Kidney epithelial cell (primary cell): ENCODE results near the gene RIPOR2. TPM values are rescaled to one million over a fixed set of nuclear protein-coding genes. Genes with fewer than 3 reads are reported as not detected.

ENCODE experiments used
- DNase-seq: peaks from one replicate; pipeline ENCODE4 v3.0.0-alpha.2; 2010; ENCODE audit warnings: low read depth
- H3K27me3 ChIP-seq: 2 replicates; pipeline ENCODE4 v1.6.0; 2011; ENCODE audit warnings: low read length; ENCODE audit not compliant: control insufficient read depth, insufficient read depth
- H3K36me3 ChIP-seq: 2 replicates; pipeline ENCODE4 v1.5.1; 2011; ENCODE audit warnings: low read length; ENCODE audit not compliant: control insufficient read depth, insufficient read depth
- H3K4me3 ChIP-seq: 2 replicates; pipeline ENCODE4 v1.5.1; 2011; ENCODE audit warnings: low read depth, mild to moderate bottlenecking, control low read depth, low read length
- total RNA-seq: library from RNA; depleted of rRNA; stranded (reverse); fragments of >200 nt; gene quantifications from 2 replicates; pipeline ENCODE4 v1.2.3, GENCODE V29; 2015
- TF ChIP-seq, protein P1 (sequence below): IDR thresholded peaks from 2 replicates; pipeline ENCODE4 v1.5.1; 2011; ENCODE audit warnings: mild to moderate bottlenecking, moderate library complexity, low read length, control low read depth, inconsistent platforms; ENCODE audit not compliant: insufficient read depth, poor library complexity, severe bottlenecking

Gene RIPOR2
- total RNA-seq, 1 donor from 2014 or later: 0.79 TPM

DNA sequence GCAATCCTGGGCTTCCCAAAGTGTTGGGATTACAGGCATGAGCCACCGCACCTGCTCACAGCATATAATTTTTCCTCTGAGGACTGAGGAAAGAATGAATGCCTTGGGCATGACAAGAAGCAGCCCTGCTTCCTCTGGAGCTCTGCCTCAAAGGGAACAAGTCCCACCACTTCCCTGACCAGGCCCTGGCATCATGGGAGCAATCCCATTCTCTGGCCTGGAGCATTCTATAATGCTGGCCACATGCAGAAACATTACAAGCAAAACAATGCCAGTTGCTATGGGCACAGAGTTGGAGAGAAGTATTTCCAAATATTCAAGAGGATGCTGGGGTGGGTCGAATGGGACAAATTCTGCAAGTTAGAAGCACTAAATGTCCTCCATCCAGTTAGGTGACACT lies 95.6 kb downstream of the RIPOR2 start:
- no peak for DNase-seq
- Histone ChIP-seq H3K27me3 (peaks cover 2% of the 10 kb centered on the region), H3K36me3 (no peaks in the 10 kb centered on the region), H3K4me3 (no peak overlapping the region)
- TF ChIP-seq, protein P1, sequence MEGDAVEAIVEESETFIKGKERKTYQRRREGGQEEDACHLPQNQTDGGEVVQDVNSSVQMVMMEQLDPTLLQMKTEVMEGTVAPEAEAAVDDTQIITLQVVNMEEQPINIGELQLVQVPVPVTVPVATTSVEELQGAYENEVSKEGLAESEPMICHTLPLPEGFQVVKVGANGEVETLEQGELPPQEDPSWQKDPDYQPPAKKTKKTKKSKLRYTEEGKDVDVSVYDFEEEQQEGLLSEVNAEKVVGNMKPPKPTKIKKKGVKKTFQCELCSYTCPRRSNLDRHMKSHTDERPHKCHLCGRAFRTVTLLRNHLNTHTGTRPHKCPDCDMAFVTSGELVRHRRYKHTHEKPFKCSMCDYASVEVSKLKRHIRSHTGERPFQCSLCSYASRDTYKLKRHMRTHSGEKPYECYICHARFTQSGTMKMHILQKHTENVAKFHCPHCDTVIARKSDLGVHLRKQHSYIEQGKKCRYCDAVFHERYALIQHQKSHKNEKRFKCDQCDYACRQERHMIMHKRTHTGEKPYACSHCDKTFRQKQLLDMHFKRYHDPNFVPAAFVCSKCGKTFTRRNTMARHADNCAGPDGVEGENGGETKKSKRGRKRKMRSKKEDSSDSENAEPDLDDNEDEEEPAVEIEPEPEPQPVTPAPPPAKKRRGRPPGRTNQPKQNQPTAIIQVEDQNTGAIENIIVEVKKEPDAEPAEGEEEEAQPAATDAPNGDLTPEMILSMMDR: no peak

DNA sequence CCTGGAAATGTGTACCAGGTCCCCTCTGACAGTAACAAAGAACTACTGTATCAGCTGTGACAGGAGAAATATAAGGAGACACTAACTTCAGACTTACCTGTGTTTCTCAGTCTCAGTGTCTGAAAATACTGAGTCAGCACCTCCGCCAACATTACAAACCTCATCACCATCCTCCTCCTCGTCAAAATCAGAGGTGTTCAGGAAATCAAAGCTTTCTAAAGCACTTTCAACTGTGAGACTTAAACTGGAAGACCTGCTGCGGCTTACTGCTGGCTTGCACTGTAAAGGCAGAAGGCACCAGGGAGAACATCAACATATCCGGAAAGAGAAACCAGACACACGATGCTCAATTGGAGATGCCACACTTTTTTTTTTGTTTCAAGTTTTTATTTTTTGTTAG lies 96.8 kb downstream of the RIPOR2 start:
- TF ChIP-seq, protein P1: no peak
- Histone ChIP-seq H3K27me3 (peaks cover 2% of the 10 kb centered on the region), H3K4me3 (no peak overlapping the region), H3K36me3 (no peaks in the 10 kb centered on the region)
- DNase-seq: no peak

DNA sequence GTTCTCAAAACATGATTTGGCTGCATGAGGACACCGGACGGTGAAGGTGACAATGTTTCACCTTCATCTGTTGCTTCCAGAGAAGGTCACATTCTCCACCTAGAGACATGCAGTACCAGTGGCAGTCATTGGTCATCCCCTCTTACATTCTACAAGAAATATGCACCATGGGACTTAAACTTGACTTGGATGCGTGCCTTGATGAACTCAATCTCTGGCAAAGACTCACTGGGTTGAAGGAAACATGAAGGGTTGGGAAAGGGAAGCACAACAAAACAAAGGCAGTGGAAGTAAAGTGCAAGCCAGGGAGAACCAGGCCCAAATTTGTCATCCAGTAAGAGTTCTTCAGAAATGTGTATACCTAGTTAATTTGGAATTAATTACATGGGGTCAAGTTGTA lies 97.7 kb downstream of the RIPOR2 start:
- Histone ChIP-seq H3K27me3 (peaks cover under 1% of the 10 kb centered on the region), H3K4me3 (no peak overlapping the region), H3K36me3 (no peaks in the 10 kb centered on the region)
- TF ChIP-seq, protein P1: no peak
- DNase-seq: no peak

DNA sequence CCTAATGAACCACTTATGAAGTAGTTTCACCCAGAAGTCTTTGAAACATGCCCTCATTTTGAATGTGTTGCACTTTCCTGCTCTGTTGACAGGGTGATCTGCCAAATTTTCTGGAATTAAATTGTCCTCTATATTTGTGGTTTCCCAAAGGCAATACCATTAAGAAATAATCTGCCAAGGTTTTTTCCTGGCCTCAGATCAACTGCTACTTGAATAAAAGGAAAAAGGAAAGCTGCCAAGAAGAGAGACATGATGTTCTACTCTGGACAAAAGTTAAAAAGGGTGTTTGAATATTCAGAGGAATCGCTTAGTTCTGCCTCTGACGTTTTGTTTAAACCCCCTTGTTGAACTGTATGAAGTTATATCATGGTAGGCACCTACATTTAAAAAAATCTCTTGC lies 99.7 kb downstream of the RIPOR2 start:
- H3K36me3 ChIP-seq: no peaks in the 10 kb centered on the region
- H3K27me3 ChIP-seq: no peaks in the 10 kb centered on the region
- TF ChIP-seq, protein P1: no peak
- DNase-seq: no peak
- H3K4me3 ChIP-seq: no peak overlapping the region

DNA sequence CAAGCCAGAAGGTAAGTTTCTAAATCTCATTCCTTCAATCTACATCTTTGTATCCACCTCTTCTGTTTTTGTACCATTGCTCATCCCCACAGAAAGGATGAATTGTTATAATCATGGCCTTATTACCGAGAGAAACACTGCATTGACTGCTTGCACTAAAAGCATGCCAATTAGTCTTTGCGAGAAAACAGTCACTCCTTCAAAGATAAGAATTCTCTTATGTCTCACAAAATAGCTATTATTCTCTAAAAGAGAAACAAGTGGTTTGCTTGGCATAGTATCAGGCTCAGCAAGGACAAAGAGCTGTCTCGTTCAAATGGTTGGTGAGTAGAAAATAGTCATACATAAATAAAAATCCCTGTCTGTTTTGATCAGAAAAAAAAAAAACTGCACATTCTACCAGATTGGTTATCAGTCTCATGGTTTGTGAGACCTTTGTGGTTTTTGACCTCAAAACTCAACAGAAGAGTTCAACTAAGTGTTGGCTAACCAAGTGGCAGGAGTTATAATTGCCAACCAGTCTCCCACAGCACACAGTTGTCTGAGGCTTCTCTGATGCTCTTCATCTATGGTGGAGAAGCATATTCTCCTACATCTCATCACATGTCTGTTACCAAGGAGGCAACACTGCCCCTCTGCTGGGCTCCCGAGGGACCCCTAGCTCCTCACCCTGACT lies 101.9 kb downstream of the RIPOR2 start:
- no peak for DNase-seq
- TF ChIP-seq, protein P1: no peak
- H3K36me3 ChIP-seq: no peaks in the 10 kb centered on the region
- H3K4me3 ChIP-seq: no peak overlapping the region
- no peaks in the 10 kb centered on the region for H3K27me3 ChIP-seq

DNA sequence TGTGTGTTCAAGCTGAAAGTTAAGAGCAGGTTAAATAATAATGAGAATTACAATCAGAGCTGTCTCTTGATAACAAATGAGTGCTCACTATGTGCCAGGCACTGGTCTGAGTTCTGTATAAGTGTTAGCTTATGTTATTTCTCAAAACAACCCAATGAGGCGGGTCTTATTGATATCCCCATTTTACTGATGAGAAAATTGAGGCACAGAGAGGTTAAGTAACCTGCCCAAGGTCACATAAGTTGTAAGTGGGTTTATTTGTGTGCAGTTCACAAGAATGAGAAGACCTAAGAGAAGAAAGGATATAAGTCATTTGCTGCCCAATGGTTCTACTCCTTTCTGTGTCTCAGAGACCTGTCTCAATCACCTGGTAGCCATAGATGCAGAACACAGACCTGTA lies 103.0 kb downstream of the RIPOR2 start:
- DNase-seq: no peak
- Histone ChIP-seq H3K4me3 (no peak overlapping the region), H3K36me3 (no peaks in the 10 kb centered on the region), H3K27me3 (no peaks in the 10 kb centered on the region)
- TF ChIP-seq, protein P1: no peak
